H1 (cell line): Measurements from ENCODE around the gene ENDOV. TPM values are rescaled to one million over a fixed set of nuclear protein-coding genes. Genes with fewer than 3 reads are reported as not detected.

Experiments used
- ASH2L ChIP-seq: fragments of 200-600, 300-600 bp; sonication (generic); IDR thresholded peaks from one replicate; pipeline ENCODE4 v1.7.1; 2017; ENCODE audit warnings: low read length
- ATF2 ChIP-seq: IDR thresholded peaks from 2 replicates; pipeline ENCODE4 v1.6.1; 2012; ENCODE audit warnings: low read length, inconsistent platforms
- CTBP2 ChIP-seq: IDR thresholded peaks from 2 replicates; pipeline ENCODE4 v1.7.0; 2011; ENCODE audit warnings: borderline replicate concordance, mild to moderate bottlenecking, moderate library complexity, mixed read lengths, low read length; ENCODE audit not compliant: insufficient read depth, insufficient read length
- E2F6 ChIP-seq: IDR thresholded peaks from 2 replicates; pipeline ENCODE4 v1.6.1; 2012; ENCODE audit warnings: inconsistent platforms
- EZH2 ChIP-seq: fragments of 200-600 bp; sonication (generic); IDR thresholded peaks from 2 replicates; pipeline ENCODE4 v1.7.1; 2012; ENCODE audit warnings: low read depth, mild to moderate bottlenecking, moderate library complexity, low read length, inconsistent platforms; ENCODE audit not compliant: severe bottlenecking
- KDM4A ChIP-seq: IDR thresholded peaks from one replicate; pipeline ENCODE4 v1.7.1; 2012; ENCODE audit warnings: low read depth, mild to moderate bottlenecking, moderate library complexity, low read length, inconsistent platforms; ENCODE audit not compliant: severe bottlenecking
- NRF1 ChIP-seq: IDR thresholded peaks from 2 replicates; pipeline ENCODE4 v1.6.1; 2011; ENCODE audit warnings: mild to moderate bottlenecking, low read depth, low read length, improper control_type of control experiment
- POLR2AphosphoS5 ChIP-seq: IDR thresholded peaks from 2 replicates; pipeline ENCODE4 v1.6.1; 2011; ENCODE audit warnings: low read depth, low read length
- POU5F1 ChIP-seq: IDR thresholded peaks from 2 replicates; pipeline ENCODE4 v1.6.1; 2011; ENCODE audit warnings: low read depth, mild to moderate bottlenecking, low read length, moderate library complexity
- RAD21 ChIP-seq, 2 experiments: IDR thresholded peaks in 1 of 2; conservative IDR thresholded peaks in 1 of 2; 2 replicates each; pipeline ENCODE4 v1.6.1; 2011; ENCODE audit warnings: low read depth in 2 of 2, low read length in 2 of 2, improper control_type of control experiment in 1 of 2, inconsistent platforms in 1 of 2, mild to moderate bottlenecking in 1 of 2, moderate library complexity in 1 of 2
- RFX5 ChIP-seq: IDR thresholded peaks from 2 replicates; pipeline ENCODE4 v1.6.1; 2011; ENCODE audit warnings: low read depth, low read length, improper control_type of control experiment, borderline replicate concordance
- SIRT6 ChIP-seq: IDR thresholded peaks from one replicate; pipeline ENCODE4 v1.7.1; 2012; ENCODE audit warnings: low read length, inconsistent platforms
- SP2 ChIP-seq: IDR thresholded peaks from 2 replicates; pipeline ENCODE4 v1.6.1; 2012; ENCODE audit warnings: mild to moderate bottlenecking, low read length, inconsistent platforms
- SP4 ChIP-seq: IDR thresholded peaks from 2 replicates; pipeline ENCODE4 v1.6.1; 2012; ENCODE audit warnings: low read length, inconsistent platforms
- SRF ChIP-seq: IDR thresholded peaks from 2 replicates; pipeline ENCODE4 v1.6.1; 2011; ENCODE audit warnings: mild to moderate bottlenecking, low read depth, low read length, moderate library complexity
- TAF7 ChIP-seq: optimal IDR thresholded peaks from 2 replicates; pipeline ENCODE3; 2011; ENCODE audit warnings: low read depth, mild to moderate bottlenecking, inconsistent platforms, low read length, moderate library complexity, borderline replicate concordance
- TBP ChIP-seq: IDR thresholded peaks from 2 replicates; pipeline ENCODE4 v1.6.1; 2011; ENCODE audit warnings: low read depth, low read length, improper control_type of control experiment
- TCF12 ChIP-seq: IDR thresholded peaks from 2 replicates; pipeline ENCODE4 v1.6.1; 2011; ENCODE audit warnings: low read depth, mild to moderate bottlenecking, low read length
- polyA plus RNA-seq, 7 experiments: library from polyadenylated mRNA; depleted of rRNA in 3 of 7; stranded (reverse) in 5 of 7; unstranded in 2 of 7; fragments of >200 nt in 5 of 7; fragments of 200-250 nt in 2 of 7; gene quantifications; 1 replicate in 5 of 7; 2 replicates in 1 of 7; 4 replicates in 1 of 7; pipeline versions ENCODE4 v1.2.1 to v1.2.3, GENCODE V29; 2011 to 2013; ENCODE audit warnings: missing spikeins in 2 of 7, mixed read lengths in 2 of 7
- total RNA-seq: library from RNA; stranded (reverse); fragmentation: NEBNext Ultra II Directional; extraction: Animal tissue kit (Norgen Biotek cat#: 25700); gene quantifications from 2 replicates; pipeline ENCODE4 v1.2.1, GENCODE V29; 2021

Gene ENDOV
- total and polyA plus RNA-seq, 2 of the 8 experiments (the other 6 are each of a cell fraction or from before 2014, with no cell fraction given), result 10.6 to 13.3 TPM

DNA sequence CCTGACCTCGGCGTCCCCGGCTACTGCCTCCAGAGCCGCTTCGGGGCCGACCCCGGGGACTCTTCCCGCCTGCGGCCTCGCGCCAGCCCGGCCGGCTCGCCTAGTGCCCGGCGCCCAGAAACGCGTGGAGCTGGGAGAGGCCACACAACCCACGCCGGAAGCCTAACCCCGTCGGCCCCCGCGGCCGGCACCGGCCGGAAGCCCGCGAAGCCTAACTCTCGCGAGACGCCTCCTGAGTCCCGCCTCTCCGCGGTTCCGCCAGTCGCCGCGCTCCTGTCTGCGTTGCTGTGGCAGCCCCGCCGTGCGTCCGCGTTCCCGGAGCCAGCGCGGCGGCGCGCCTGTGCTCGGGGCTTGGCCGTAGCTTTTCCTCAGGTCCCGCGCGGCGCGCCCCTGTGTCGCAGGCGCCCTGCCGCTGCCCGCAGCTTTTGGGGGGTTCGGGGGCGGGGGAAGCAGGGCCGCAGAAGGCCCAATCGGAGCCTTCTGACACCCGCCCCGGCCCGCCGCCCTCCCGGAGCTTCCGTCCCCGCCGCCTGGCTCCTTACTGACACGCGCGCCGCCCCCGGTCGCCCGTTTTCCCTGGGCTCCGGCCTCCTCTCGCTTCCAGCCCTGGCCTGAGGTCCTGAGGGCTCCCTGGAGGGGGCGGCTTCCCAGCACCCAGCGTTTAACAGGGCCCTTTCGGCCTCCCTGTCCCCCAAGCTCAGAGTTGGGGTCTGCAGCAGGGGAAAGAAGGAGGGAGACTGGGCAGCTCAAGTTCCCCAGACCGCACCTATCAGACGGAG is 39.8 kb downstream of the ENDOV start (continued):
- no peak for TF ChIP-seq SP2
- TF ChIP-seq POU5F1, result no peak
- TF ChIP-seq CTBP2, result no peak
- TF ChIP-seq TCF12, result 0 out of 2 replicates have a peak, but pooled peaks have one; percentile 2
- TF ChIP-seq SRF, result no peak
- no peak for TF ChIP-seq NRF1
- TF ChIP-seq E2F6, result no peak; the same call in none of the 2 replicates
- 0 out of 4 replicates have a peak, but pooled peaks of 1 of the 2 experiments have one; percentile 4 for TF ChIP-seq RAD21 (IDR thresholded peaks at IDR 0.05 in 1 of 2, conservative IDR thresholded peaks at IDR 0.05 in 1 of 2; ENCODE audit: low read depth in 2 of 2, low read length in 2 of 2)
- no peak for TF ChIP-seq ATF2
- no peak for TF ChIP-seq SIRT6
- TF ChIP-seq RFX5, result no peak
- peak; percentile 21 for TF ChIP-seq EZH2
- TF ChIP-seq POLR2AphosphoS5, result peak; percentile 64; the same call in 1 of the 2 replicates
- peak; percentile 80 for TF ChIP-seq KDM4A
- no peak for TF ChIP-seq SP4
- peak; percentile 60 for TF ChIP-seq TBP
- TF ChIP-seq ASH2L, result no peak
- TF ChIP-seq TAF7, result peak; percentile 74
